GM21528 (cell line): ENCODE results near the gene MCM8.

ENCODE experiments used
- ATAC-seq: cut with Tn5 transposase; IDR thresholded peaks from one replicate; pipeline ENCODE4 v1.9.1; 2021; ENCODE audit warnings: mild to moderate bottlenecking, moderate library complexity; ENCODE audit not compliant: unreplicated experiment, low FRiP score

Gene MCM8

DNA sequence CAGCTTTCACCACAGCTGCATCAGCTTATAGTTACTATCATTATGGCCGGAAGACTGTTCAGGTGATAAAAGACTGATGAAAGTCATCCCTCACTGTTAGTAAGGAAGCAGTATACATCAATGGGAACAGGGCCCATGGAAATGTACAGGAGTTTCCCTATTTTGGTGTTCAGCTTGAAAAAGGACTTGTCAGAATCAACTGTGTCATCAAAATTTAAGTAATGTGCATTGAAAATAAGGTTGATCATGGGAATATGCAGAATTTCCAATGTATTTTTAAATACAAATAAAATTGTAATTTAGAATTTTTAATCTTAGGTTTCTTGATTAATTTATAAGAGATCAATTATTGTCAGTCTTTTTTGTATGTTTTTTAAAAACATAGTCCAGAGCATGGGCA lies 86.6 kb downstream of the MCM8 start:
- no peak for ATAC-seq

DNA sequence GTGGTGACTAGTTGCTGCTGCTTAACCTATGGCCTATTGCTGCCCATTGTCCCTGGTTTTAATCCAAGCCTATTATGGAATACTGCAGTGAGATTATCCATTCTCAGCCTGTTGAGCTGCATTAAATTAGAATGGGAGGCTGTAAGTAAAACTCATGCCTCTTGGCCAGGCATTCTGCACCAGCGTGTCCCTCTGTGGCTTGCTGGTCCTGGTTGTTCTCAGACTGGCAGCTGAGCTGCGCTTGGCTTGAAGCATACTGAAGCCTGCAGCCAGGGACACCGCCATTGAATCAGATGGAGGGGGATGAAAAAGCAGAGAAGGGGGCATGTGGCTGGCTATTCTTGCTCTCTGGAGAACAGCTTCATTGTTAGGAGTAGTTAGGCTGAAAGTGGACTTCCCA lies 87.8 kb downstream of the MCM8 start:
- ATAC-seq = no peak

DNA sequence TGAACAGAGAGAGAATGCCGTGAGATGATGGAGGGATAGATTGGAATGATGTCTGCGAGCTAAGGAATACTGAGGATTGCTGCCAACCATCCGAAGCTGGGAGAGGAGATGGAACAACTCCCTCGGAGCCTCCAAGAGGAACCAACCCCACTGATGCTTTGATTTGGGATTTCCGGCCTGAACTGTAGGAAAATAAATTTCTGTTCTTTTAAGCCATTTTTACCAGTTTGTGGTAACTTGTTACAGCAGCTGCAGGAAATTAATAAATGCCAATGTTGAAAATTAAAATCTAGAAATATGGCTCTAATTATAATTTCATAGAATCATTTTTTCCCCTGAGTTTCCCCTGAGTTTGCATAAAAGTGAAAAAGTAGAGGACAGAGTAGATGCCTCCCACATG lies 89.3 kb downstream of the MCM8 start:
- no peak for ATAC-seq

- ATAC-seq = no peak
These were observed 90.1 kb downstream of the MCM8 start for GRCh38 chr20:6040540-6040939.

DNA sequence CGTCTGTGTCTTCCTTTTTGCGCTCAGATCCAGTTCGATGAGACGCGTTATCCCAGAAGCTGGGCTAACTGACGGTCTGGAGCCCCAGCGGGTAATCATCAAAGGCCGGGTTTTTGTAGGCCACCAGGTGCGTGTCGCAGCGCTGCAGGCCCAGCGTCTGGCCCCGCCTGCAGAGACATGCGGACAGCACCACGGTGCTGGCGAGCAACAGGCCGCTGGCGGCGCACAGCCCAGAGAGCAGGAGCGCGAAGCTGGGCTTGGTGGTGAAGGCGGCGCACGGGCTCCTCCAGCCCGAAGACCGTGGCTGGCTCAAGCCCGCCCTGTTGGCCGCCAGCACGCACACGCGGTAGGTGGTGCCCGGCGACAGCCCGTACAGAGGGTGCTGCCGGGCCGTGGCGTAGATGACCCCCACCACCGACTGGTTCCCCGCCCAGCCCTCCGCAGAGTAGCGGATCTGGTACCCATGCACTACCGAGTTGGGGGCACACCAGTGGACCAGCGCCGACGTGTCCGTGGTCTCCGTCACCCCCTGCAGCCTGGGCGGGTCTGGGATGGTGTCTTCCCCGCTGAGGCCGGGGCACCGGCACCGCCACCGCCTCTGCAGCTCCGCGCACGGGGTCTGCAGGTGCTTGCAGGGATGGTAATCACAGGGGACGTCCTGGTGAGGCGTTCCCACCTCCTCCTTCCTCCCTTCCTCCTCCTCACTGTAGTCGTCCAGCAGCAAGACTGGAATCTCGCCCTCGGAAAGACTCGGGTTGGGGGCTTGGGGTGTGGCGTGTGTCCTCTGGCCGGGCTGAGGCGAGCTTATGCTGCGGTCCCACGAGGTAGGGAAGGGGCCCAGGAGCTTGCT lies 90.7 kb downstream of the MCM8 start:
- ATAC-seq = no peak

- no peak for ATAC-seq
These were observed 91.4 kb downstream of the MCM8 start for GRCh38 chr20:6041808-6042265.

DNA sequence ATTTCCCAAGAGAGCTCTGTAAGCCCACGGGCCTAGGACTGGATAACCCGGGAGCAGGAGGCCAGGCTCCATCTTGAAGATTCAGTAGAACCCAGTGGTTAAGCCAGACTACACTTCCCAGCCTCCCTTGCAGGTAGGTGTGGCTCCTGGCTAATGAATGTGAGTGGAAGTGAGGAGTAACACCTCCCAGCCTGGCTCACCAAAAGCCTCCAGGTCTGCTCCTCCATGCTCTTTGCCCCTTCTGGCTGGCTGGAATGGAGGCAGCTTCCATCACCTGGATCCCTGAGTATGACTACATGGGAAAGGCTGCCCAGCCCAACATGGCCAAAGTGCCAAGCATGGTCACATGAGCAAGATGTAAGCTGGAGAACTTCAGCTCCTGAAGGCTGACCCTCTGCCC lies 93.7 kb downstream of the MCM8 start:
- ATAC-seq = no peak

- ATAC-seq = no peak
These were observed 95.1 kb downstream of the MCM8 start for GRCh38 chr20:6045566-6045965.

- ATAC-seq = no peak
These were observed 96.0 kb downstream of the MCM8 start for GRCh38 chr20:6046432-6046831.

DNA sequence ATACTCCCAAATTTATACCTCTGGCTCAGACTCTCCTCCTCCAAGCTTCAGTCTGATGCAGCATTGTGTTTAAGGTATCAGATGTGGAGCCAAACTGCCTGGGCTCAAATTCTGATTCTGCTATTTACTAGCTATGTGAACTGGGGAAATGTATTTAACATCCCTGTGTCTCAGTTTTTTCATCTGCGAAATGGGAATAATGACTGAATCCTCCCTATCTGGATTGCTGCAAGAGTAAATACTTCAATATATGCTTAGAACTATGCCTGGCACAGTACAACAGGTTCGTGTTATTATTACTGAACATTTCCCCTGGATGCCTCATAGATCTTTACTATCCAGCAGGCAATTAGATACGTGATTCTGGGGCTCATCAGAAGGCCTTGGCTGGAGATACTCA lies 97.9 kb downstream of the MCM8 start:
- ATAC-seq = no peak
